HepG2 (cell line): ENCODE measurements around the gene TLR5. TPM values are rescaled to one million over a fixed set of nuclear protein-coding genes. Genes with fewer than 3 reads are reported as not detected.

ENCODE experiments used
- ATF4 ChIP-seq, 2 experiments: fragments of 450-650 bp in 1 of 2; sonication (generic) in 1 of 2; formaldehyde crosslinking; IDR thresholded peaks; 2 replicates each; pipeline versions ENCODE4 v1.5.0 to v1.8.0; 2020 to 2022; ENCODE audit warnings: mild to moderate bottlenecking in 1 of 2, missing genetic modification reagents in 1 of 2
- ATF7-NPFF ChIP-seq: sonication (generic); formaldehyde crosslinking; IDR thresholded peaks from 2 replicates; pipeline ENCODE4 v1.8.1; 2023; ENCODE audit warnings: mild to moderate bottlenecking, low read depth, missing genetic modification reagents, moderate library complexity
- CC2D1A ChIP-seq: sonication (generic); formaldehyde crosslinking; IDR thresholded peaks from 2 replicates; pipeline ENCODE4 v1.8.1; 2023; ENCODE audit warnings: mild to moderate bottlenecking, missing genetic modification reagents
- HES4 ChIP-seq: sonication (generic); formaldehyde crosslinking; IDR thresholded peaks from 2 replicates; pipeline ENCODE4 v1.9.0; 2021; ENCODE audit warnings: mild to moderate bottlenecking, missing genetic modification reagents, borderline replicate concordance
- HIC2 ChIP-seq: sonication (generic); formaldehyde crosslinking; IDR thresholded peaks from 2 replicates; pipeline ENCODE4 v1.9.0; 2022; ENCODE audit warnings: low read depth, missing genetic modification reagents
- HMGXB3 ChIP-seq: sonication (generic); formaldehyde crosslinking; IDR thresholded peaks from 2 replicates; pipeline ENCODE4 v1.4.0; 2020; ENCODE audit warnings: missing genetic modification reagents, borderline replicate concordance
- KMT2A ChIP-seq: sonication (generic); formaldehyde crosslinking; IDR thresholded peaks from 2 replicates; pipeline ENCODE4 v1.4.0; 2020; ENCODE audit warnings: missing genetic modification reagents
- MEIS1 ChIP-seq: sonication (generic); formaldehyde crosslinking; IDR thresholded peaks from 2 replicates; pipeline ENCODE4 v1.9.0; 2021; ENCODE audit warnings: mild to moderate bottlenecking, missing genetic modification reagents, moderate library complexity, borderline replicate concordance
- NFIC ChIP-seq: IDR thresholded peaks from 2 replicates; pipeline ENCODE4 v1.6.1; 2012; ENCODE audit warnings: mild to moderate bottlenecking, low read length, inconsistent platforms
- PREB ChIP-seq: sonication (generic); formaldehyde crosslinking; IDR thresholded peaks from 2 replicates; pipeline ENCODE4 v1.4.0; 2020; ENCODE audit warnings: missing genetic modification reagents
- ZNF160 ChIP-seq: sonication (generic); formaldehyde crosslinking; IDR thresholded peaks from 2 replicates; pipeline ENCODE4 v1.8.0; 2022; ENCODE audit warnings: mild to moderate bottlenecking, inconsistent platforms, missing genetic modification reagents
- ZNF20 ChIP-seq: sonication (generic); formaldehyde crosslinking; IDR thresholded peaks from 2 replicates; pipeline ENCODE4 v1.4.0; 2020; ENCODE audit warnings: mild to moderate bottlenecking, moderate library complexity, missing genetic modification reagents
- ZNF280D ChIP-seq: sonication (generic); formaldehyde crosslinking; IDR thresholded peaks from 2 replicates; pipeline ENCODE4 v1.5.1; 2020; ENCODE audit warnings: mild to moderate bottlenecking, missing genetic modification reagents
- ZNF562 ChIP-seq: sonication (generic); formaldehyde crosslinking; IDR thresholded peaks from 2 replicates; pipeline ENCODE4 v1.8.0; 2022; ENCODE audit warnings: missing genetic modification reagents, borderline replicate concordance
- ZNF670 ChIP-seq: sonication (generic); formaldehyde crosslinking; IDR thresholded peaks from 2 replicates; pipeline ENCODE4 v1.8.0; 2022; ENCODE audit warnings: mild to moderate bottlenecking, missing genetic modification reagents, borderline replicate concordance
- ZNF709 ChIP-seq: sonication (generic); formaldehyde crosslinking; IDR thresholded peaks from 2 replicates; pipeline ENCODE4 v1.5.0; 2020; ENCODE audit warnings: mild to moderate bottlenecking, missing genetic modification reagents
- ZNF772 ChIP-seq: sonication (generic); formaldehyde crosslinking; IDR thresholded peaks from 2 replicates; pipeline ENCODE4 v1.5.0; 2020; ENCODE audit warnings: mild to moderate bottlenecking, missing genetic modification reagents
- polyA plus RNA-seq, 8 experiments: library from polyadenylated mRNA; depleted of rRNA in 3 of 8; stranded (reverse) in 7 of 8; unstranded in 1 of 8; fragments of >200 nt; fragmentation: Illumina TruSeq in 4 of 8; extraction: Trizol in 4 of 8; gene quantifications; 2 replicates each; pipeline versions ENCODE4 v1.2.1 to v1.2.3, GENCODE V29; 2011 to 2016; ENCODE audit warnings: low read depth in 4 of 8, missing spikeins in 1 of 8, mixed read lengths in 1 of 8; ENCODE audit not compliant: insufficient read depth in 1 of 8
- total RNA-seq, 5 experiments: library from RNA; depleted of rRNA; stranded (reverse); fragments of >200 nt; fragmentation: Illumina TruSeq; extraction: Trizol; gene quantifications; 2 replicates each; pipeline ENCODE4 v1.2.3, GENCODE V29; 2016; ENCODE audit warnings: low read depth in 1 of 5

Gene TLR5
- total and polyA plus RNA-seq, 2 of the 13 experiments (the other 11 are each of a cell fraction or from before 2014, with no cell fraction given): not detected

GRCh38 chr1:223081181-223081994 is 61.7 kb downstream of the TLR5 start (continued):
- TF ChIP-seq MEIS1 (CRISPR knock-in tag): no peak
- TF ChIP-seq ZNF20 (CRISPR knock-in tag): no peak
- no peak for TF ChIP-seq ZNF160
- no peak for TF ChIP-seq HIC2
- no peak for TF ChIP-seq ATF4 (CRISPR knock-in tag; IDR thresholded peaks at IDR 0.05)
- TF ChIP-seq ZNF670 (CRISPR knock-in tag): no peak
- TF ChIP-seq CC2D1A (CRISPR knock-in tag): no peak
- no peak for TF ChIP-seq ATF7-NPFF (CRISPR knock-in tag)
- TF ChIP-seq HMGXB3 (CRISPR knock-in tag): no peak
- TF ChIP-seq PREB: no peak
- TF ChIP-seq ZNF772 (CRISPR knock-in tag): no peak; the same call in 1 of the 2 replicates
- no peak for TF ChIP-seq HES4 (CRISPR knock-in tag)
- no peak for TF ChIP-seq ZNF709 (CRISPR knock-in tag)
- 0 out of 2 replicates have a peak, but pooled peaks have one; percentile 48 for TF ChIP-seq ZNF280D (CRISPR knock-in tag)
- no peak for TF ChIP-seq ZNF562 (CRISPR knock-in tag)
- TF ChIP-seq KMT2A (CRISPR knock-in tag): peak; percentile 37; the same call in 1 of the 2 replicates
- TF ChIP-seq NFIC: no peak
